Measurements from ENCODE around the gene FAN1.
"Not testable (repeated sequence)": the region's sequence is repeated elsewhere in the genome, so short reads cannot be mapped to it uniquely, and the experiment has no call there.

Gene FAN1

DNA sequence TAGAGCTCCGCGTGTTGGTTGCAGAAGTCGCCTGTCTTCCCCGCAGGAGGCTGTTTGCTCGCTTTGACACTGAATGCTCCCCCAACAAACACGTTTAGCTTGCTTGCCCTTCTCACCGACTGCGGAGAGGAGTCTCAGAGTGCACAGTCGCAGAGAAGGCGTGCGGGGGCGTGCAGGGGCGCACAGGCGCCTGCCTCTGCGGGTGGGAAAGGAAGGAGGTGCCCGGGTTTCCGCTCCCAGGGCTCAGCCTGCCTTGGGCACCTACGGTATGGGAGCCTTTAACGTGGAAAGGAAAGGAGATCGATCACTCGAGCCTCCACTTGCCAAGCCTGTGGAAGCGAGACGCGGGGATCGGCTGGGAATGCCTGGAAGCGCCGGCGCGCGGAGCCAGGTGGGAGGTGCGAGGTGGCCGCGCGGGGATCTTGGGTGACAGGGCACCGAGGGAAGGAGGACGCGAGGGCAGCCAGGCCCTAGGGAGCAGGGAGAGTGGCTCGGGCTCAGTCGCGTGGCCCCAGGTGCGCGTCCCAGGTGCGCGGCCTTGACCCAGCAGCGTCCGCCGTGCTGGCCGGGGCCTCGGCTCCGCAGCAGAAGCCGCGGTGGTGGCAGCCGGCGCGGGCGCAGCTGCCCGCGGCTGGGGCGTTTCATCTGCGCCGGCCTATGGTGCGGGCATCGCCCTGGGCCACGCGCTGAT lies at the start of gene FAN1:
FAN1 (plus strand) TSS at position 419 of the 691 bp plus-strand sequence. CDS start 749 bp downstream, outside the sequence.
- in situ Hi-C loops (cut with MboI; ENCODE audit: low sequenced_read_pairs): no loop called here

DNA sequence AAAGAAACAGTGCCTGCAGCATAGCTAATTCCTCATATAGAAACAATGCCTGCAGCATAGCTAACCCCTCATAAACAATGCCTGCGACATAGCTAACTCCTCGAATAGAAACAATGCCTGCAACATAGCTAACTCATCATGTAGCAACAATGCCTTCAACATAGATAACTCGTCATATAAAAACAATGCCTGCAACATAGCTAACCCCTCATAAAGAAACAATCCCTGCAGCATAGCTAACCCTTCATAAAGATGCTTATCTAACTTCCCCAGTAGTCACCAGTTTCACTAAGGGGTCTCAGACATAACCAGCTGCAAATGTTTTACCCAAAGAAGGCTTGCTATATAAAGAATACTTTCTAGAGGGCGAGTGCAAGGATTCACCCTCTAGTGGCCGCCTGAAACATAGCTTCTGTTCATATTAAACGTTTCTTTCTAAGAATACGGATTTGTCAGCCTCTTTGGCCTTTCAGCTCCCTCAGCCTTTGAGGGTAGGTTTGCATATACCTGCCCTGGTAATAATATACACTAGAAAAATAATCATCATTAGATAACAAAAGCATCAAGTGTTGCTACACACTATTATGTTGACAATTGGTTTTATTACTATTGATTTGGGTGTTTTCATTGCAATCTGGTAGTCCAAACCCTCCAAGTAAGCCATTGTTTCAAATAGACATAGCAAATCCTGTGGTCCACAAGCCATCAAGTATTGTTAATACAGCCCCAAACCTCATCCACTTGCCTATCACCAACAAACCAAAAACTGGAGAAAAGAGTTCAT lies 44.4 kb upstream of the FAN1 start:
- in situ Hi-C loops (cut with MboI; ENCODE audit: low sequenced_read_pairs): no loop called here

DNA sequence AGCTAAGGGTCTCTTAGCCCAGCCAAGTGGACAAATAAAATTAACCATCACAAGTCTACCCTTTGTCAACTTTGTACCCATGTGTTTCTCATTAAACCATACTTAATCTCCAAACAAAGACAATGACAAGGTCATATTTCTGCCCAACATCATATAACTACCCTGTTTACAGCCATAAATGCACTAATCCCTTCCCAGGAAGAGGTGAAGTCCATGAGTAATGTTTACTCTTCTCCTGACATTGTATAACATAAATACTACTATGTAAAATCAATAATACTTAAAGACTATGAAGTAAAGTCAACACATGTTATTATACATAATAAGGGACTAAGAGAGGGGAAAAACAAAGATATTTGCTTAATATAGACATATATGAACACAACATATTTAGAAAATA lies 38.5 kb upstream of the FAN1 start:
- in situ Hi-C loops (cut with MboI; ENCODE audit: low sequenced_read_pairs): no loop called here

DNA sequence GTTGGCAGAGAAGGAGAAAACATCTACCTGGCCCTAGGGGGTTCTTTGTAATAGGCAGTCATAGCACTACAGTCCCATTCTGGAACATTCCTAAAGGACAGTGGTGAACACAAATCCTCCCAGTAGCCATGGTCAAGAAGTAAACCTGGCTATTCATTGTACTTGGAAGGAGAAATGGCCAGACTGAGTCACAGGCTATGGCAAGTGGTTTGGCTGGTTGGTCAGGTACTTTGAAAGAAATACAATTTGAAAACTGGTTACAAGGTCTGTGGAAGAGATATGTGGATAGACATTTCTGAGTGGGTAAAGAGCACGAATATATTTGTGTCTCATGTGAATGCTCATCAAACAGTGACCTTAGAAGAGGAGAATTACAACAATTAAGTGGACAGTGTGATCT lies 33.0 kb upstream of the FAN1 start:
- in situ Hi-C loops (cut with MboI; ENCODE audit: low sequenced_read_pairs): no loop called here

DNA sequence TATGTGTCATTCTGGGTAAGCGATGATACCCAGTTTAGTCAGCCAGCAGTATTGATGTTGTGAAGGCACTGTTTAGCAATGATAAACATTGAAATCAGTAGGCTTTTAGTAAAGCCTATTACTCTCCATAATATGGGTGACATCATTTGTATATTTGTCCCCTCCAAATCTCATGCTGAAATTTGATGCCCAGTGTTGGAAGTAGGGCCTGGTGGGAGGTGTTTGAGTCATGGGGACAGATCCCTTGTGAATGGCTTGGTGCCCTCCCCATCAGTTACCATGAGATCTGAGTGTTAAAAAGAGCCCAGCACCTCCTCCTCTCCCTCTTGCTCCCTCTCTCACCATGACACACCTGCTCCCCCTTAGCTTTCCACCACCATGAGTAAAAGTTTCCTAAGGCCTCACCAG lies 31.4 kb upstream of the FAN1 start:
- in situ Hi-C loops (cut with MboI; ENCODE audit: low sequenced_read_pairs): no loop called here

DNA sequence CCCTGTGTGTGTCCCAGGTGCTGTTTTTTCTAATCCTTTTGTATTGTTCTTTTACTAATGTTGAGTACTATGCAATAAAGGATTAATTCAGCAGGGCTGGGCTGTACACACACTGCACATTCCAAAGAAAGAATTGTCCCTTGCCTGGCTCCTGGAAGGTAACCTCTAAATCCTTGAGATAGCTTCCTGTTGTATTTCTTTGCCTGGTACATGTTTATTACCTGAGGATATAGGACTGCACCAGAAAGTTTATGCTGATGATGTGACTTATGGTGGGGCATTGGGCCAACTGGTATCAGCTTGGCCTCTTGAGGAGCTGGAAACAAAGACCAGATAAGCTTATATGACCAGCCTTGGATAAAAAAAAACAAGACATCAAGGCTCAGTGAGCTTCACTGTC lies 26.6 kb upstream of the FAN1 start:
- in situ Hi-C loops (cut with MboI; ENCODE audit: low sequenced_read_pairs): no loop called here

DNA sequence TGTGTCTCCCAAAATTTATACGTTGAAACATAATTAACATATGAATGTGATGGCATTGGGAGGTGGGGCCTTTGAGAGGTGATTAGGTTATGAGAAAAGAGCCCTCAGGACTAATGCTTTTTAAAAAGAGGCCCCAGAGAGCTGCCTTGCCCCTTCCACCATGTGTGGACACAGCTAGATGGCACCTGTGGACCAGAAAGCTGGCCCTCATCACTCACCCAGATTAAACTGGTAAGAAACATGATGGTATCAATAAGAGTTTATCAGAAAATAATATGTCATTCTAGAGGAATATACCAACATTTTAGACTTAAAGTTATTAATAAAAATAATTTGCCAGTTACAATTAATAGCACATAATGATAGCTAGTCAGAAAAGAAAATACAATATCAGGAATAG lies 25.2 kb upstream of the FAN1 start:
- in situ Hi-C loops (cut with MboI; ENCODE audit: low sequenced_read_pairs): no loop called here

DNA sequence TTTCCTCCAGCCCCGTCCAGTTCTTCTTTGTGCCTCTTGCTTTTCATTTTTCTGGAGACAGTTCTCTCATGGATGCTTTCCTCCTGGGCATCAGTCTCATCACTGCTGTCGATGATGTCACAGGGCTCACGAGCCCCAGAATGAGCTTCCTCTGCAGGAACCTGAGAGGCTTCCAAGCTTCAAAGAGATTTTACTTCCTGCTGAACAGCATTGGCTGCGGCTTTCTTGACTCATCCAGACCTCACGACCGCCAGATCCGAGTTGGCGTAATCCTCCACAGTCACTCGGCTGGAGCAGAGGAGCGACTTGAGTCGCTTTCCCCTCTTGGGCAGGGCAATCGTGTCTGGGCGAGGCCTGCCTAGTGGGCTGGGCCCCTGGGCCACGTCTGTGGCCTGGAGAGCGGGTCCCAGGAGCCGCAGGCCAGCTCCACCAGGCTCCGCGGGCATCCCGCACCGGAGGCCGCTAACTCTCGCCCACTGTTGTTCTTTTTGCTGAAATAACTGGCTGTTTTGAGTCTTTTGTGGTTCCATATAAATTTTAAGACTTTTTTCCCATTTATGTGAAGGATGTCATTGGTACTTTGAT lies 20.8 kb upstream of the FAN1 start:
- in situ Hi-C loops (cut with MboI; ENCODE audit: low sequenced_read_pairs): no loop called here

DNA sequence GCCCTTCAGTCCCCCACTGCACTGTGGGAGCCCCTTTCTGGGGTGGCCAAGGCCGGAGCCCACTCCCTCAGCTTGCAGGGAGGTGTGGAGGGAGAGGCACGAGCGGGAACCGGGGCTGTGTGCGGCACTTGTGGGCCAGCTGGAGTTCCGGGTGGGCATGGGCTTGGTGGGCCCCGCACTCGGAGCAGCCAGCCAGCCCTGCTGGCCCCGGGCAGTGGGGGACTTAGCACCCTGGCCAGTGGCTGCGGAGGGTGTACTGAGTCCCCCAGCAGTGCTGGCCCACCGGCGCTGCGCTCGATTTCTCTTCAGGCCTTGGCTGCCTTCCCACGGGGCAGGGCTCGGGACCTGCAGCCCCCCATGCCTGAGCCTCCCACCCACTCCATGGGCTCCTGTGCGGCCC lies 20.0 kb upstream of the FAN1 start:
- in situ Hi-C loops (cut with MboI; ENCODE audit: low sequenced_read_pairs): not testable (repeated sequence)

DNA sequence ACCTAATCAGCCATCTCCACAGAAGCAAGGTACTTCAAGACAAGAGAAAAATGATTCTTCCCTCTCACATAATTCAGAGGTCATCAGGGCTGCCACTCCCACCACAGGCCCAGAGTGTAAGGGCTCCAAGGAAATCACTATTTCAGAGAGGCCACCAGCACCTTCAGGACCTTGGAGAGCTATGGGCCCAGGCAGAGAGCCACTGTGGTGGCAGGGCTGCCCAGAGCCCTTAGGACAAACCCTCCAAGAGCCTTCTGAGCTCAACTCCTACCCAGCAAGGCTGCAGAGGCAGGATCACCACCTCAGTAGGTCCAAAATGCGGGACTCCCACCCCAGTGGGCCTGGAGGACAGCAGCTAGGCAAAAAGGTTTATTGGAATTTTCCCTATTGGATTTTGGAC lies 17.9 kb upstream of the FAN1 start:
- in situ Hi-C loops (cut with MboI; ENCODE audit: low sequenced_read_pairs): no loop called here

DNA sequence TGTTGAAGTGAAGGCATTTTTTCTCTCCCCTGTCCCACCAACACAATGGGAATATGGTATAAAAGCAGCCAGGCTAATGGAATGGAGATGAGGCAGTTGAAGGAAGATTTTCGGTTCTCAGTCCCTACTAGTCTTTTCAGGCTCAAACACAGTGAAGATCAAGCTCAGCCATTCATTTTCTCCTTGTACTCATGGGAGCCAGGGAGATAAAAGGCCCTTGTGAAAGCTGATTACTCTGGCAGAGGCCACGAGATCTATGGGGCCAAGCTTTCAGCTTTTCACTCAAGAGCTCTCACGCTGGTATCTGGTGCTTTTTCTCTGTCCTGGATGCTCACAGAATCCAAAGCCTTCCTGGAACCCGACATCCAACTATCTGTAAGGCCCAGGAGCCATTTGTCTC lies 14.5 kb upstream of the FAN1 start:
- in situ Hi-C loops (cut with MboI; ENCODE audit: low sequenced_read_pairs): no loop called here

DNA sequence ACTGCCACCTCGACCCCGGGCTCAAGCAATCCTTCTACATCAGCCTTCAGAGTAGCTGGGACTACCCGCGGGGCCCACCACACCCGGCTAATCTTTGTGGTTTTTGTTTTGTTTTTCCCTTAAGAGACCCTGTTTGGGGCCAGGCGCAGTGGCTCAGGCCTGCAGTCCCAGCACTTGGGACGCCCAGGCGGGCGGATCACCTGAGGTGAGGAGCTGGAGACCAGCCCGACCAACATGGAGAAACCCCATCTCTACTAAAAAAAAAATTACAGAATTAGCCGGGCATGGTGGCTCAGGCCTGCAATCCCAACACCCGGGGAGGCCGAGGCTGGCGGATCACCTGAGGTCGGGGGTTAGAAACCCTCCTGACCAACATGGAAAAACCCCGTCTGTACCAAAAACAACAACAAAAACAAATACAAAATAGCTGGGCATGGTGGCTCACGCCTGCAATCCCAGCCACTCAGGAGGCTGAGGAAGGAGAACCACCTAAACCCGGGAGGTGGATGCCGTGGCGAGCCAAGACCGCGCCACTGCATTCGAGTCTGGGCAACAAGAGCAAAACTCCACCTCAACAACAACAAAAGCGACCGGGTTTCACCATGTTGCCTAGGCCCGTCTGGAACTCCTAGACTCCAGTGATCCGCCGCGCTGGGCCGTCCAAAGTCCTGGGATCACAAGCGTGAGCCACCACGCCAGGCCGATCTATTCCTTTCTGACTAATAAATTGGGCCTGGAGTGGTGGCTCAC lies 8.1 kb upstream of the FAN1 start:
- in situ Hi-C loops (cut with MboI; ENCODE audit: low sequenced_read_pairs): no loop called here

DNA sequence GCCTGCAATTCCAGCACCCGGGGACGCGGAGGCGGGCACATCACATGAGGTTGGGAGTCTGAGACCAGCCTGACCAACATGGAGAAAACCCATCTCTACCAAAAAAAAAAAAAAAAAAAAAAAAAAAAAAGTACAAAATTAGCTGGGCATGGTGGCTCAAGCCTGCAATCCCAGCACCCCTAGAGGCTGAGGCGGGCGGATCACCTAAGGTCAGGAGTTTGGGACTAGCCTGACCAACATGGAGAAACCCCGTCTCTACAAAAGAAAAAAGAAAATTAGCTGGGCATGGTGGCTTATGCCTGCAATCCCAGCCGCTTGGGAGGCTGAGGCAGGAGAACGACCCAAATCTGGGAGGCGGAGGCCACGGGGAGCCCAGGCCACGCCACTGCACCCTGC lies 7.5 kb upstream of the FAN1 start:
- in situ Hi-C loops (cut with MboI; ENCODE audit: low sequenced_read_pairs): no loop called here

DNA sequence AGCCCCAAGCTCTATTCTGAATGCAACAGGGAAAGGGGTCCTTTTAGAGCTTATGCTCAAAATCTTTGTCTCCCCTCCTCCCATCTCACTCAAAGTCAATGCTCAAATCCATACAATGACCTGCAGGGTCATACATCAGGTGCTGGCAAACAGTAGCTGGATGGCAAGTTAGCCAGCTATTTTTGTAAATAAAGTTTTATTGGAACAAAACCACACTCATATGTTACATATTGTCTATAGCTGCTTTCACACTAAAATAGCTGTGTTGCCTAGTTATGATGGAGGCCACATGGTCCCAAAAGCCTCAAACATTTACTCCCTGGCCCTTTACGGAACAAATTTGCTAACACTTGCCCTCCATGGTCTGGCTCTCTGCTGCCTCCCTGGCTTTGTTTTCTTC lies 1.8 kb upstream of the FAN1 start:
- in situ Hi-C loops (cut with MboI; ENCODE audit: low sequenced_read_pairs): no loop called here

DNA sequence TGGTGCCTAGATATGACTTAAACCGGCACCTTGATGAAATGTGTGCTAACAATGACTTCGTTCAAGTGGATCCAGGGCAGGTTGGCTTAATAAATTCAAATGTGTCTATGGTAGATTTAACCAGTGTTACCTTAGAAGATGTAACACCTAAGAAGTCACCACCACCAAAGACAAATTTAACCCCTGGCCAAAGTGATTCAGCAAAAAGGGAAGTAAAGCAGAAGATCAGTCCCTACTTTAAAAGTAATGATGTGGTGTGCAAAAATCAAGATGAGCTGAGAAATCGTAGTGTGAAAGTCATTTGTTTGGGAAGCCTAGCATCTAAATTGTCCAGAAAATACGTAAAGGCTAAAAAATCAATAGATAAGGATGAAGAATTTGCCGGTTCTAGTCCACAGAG lies 1.1 kb downstream of the FAN1 start:
- in situ Hi-C loops (cut with MboI; ENCODE audit: low sequenced_read_pairs): no loop called here

DNA sequence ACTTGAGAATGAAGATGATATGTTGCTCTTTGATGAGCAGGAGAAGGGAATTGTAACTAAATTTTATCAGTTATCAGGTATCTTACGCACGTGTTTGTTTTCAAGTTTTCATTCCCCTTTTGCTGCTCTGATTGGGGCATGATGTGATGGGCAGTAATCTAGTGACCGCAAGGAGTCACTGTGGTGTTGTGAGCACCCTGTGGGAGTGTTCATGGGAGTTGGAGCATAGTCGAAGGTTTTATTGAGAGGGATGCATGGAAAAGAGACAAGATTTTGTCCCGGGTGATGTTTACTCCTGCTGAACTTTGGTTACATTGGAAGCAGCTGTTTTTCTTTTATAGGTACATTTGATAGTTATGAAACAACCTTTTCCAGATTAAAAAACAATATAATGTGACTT lies 2.1 kb downstream of the FAN1 start:
- in situ Hi-C loops (cut with MboI; ENCODE audit: low sequenced_read_pairs): no loop called here

DNA sequence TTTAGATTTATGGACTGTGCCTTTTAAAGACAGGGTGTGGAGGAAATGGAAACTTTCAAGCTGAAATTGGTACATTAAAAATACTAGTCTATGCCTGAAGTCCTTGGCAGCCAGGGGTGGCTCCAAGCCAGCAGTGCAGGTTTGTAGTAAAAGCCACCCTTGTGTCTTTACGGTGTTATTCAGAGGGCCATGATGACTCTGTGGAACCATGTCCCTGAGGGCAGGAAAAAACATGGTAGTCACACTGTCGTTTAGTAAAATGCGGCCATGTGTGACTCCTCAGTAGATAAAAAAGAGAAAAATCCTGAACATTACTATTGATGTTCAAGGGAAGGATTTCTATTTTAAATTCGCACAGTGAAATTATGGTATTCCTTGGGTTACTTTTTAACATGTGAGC lies 2.7 kb downstream of the FAN1 start:
- in situ Hi-C loops (cut with MboI; ENCODE audit: low sequenced_read_pairs): no loop called here

DNA sequence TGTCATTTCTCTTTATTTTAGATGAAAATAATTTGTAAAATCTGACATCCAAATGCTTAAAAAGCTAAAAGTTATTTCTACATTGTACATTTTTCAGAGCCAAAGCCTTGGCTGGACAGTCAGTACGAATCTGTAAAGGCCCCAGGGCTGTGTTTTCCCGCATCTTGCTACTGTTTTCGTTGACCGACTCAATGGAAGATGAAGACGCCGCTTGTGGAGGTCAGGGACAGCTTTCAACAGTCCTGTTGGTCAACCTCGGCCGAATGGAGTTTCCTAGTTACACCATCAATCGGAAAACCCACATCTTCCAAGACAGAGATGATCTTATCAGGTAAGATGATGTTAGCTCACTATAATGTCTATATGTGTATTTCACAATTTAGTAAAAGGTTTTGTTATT lies 10.0 kb downstream of the FAN1 start:
- in situ Hi-C loops (cut with MboI; ENCODE audit: low sequenced_read_pairs): no loop called here

DNA sequence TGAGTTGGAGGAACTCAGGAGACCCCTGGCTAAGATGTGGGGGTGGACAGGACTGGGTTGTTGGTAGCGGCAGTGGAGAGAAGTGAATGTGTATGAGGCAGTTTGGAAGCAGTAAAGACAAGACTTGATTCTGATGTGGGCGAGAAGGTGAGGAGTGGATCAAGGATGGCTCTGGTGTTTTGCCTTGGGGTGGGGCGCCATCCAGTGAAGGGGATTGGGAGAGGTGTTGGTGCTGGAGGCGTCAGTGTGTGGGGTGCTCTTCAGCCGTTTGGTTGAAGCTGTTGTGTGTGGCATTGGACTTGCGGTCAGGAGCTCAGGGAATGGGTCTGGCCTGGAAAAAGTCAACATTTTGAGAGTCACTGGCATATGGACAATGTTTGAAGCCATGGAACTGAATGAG lies 13.3 kb downstream of the FAN1 start:
- in situ Hi-C loops (cut with MboI; ENCODE audit: low sequenced_read_pairs): no loop called here

DNA sequence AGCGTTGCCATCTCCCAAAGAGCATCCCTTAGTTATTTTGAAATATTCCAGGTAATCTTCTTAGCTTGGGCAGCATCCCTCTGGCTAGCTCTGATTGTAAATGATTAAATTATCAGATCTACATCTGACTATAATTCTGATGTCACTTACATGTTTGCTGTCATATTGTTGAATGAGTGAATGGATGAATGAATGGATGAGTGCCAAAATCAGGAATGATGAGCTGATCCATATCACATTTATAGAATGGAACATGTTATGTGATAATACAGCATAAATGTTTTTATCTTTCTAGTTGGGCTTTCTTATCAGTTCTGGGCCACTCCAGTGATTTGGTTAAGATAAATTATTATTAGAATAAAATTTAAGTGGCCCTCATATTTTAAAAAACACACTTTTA lies 14.0 kb downstream of the FAN1 start:
- in situ Hi-C loops (cut with MboI; ENCODE audit: low sequenced_read_pairs): no loop called here

DNA sequence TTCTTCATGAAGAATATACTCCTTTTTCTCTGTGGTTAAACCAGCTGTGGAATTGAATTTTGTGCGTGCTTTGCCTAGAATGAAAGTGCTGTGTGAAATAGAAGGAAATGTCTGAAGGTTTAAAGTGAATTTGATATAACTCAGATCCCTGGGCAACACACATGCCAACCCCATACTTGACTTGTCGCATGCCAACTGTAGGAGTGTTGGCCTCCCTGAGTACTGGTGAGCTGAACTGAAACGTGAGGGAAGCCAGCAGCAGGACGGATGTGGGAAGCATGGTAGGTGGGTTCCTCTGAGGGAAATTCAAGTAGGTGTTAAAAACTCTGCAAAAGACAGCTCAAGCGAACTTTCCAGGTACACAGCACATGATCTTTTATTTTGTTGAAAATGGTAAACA lies 14.7 kb downstream of the FAN1 start:
- in situ Hi-C loops (cut with MboI; ENCODE audit: low sequenced_read_pairs): no loop called here

Measured in HL-60/S4 treated with retinoic acid at 250 ng/mL for 4 days and 3 days (cell line).